Measurements from ENCODE around the gene ZDHHC18.

DNA sequence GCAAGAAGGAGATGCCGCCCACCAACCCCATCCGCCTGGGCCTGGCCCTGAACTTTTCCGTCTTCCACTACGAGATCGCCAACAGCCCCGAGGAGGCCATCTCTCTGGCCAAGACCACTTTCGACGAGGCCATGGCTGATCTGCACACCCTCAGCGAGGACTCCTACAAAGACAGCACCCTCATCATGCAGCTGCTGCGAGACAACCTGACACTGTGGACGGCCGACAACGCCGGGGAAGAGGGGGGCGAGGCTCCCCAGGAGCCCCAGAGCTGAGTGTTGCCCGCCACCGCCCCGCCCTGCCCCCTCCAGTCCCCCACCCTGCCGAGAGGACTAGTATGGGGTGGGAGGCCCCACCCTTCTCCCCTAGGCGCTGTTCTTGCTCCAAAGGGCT is 37.2 kb downstream of the ZDHHC18 start:
- TF ChIP-seq, protein P1, sequence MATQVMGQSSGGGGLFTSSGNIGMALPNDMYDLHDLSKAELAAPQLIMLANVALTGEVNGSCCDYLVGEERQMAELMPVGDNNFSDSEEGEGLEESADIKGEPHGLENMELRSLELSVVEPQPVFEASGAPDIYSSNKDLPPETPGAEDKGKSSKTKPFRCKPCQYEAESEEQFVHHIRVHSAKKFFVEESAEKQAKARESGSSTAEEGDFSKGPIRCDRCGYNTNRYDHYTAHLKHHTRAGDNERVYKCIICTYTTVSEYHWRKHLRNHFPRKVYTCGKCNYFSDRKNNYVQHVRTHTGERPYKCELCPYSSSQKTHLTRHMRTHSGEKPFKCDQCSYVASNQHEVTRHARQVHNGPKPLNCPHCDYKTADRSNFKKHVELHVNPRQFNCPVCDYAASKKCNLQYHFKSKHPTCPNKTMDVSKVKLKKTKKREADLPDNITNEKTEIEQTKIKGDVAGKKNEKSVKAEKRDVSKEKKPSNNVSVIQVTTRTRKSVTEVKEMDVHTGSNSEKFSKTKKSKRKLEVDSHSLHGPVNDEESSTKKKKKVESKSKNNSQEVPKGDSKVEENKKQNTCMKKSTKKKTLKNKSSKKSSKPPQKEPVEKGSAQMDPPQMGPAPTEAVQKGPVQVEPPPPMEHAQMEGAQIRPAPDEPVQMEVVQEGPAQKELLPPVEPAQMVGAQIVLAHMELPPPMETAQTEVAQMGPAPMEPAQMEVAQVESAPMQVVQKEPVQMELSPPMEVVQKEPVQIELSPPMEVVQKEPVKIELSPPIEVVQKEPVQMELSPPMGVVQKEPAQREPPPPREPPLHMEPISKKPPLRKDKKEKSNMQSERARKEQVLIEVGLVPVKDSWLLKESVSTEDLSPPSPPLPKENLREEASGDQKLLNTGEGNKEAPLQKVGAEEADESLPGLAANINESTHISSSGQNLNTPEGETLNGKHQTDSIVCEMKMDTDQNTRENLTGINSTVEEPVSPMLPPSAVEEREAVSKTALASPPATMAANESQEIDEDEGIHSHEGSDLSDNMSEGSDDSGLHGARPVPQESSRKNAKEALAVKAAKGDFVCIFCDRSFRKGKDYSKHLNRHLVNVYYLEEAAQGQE (IDR thresholded peaks at IDR 0.05; ENCODE audit: insufficient read depth in 1 of 2, low read depth in 2 of 2, low read length in 2 of 2) = no peak
- TF ChIP-seq POLR2AphosphoS5 (IDR thresholded peaks at IDR 0.05; ENCODE audit: low read depth, low read length) (no peak), TAF1 (IDR thresholded peaks at IDR 0.05; ENCODE audit: borderline replicate concordance, insufficient read depth, low read length) (no peak)
